NT2/D1 (cell line): ENCODE data around the gene GPHN.

ENCODE experiments used
- DNase-seq: peaks from one replicate; pipeline ENCODE4 v3.0.0-alpha.2; 2011; ENCODE audit warnings: low read depth, low spot score
- H3K27me3 ChIP-seq: 2 replicates; pipeline ENCODE4 v1.6.0; 2011; ENCODE audit warnings: mild to moderate bottlenecking; ENCODE audit not compliant: insufficient read length, insufficient read depth
- H3K36me3 ChIP-seq: 2 replicates; pipeline ENCODE4 v1.6.1; 2011; ENCODE audit warnings: mild to moderate bottlenecking, low read length, mixed read lengths; ENCODE audit not compliant: insufficient read depth, insufficient read length
- H3K4me1 ChIP-seq: 2 replicates; pipeline ENCODE4 v1.5.1; 2011; ENCODE audit not compliant: insufficient read depth, insufficient read length
- H3K4me3 ChIP-seq: 2 replicates; pipeline ENCODE4 v1.5.1; 2011; ENCODE audit warnings: low read depth; ENCODE audit not compliant: insufficient read length
- H3K9ac ChIP-seq: 2 replicates; pipeline ENCODE4 v1.6.0; 2011; ENCODE audit warnings: low read depth; ENCODE audit not compliant: insufficient read length
- H3K9me3 ChIP-seq: 2 replicates; pipeline ENCODE4 v1.5.1; 2011; ENCODE audit warnings: mild to moderate bottlenecking, low read length; ENCODE audit not compliant: insufficient read depth
- SUZ12 ChIP-seq: IDR thresholded peaks from 2 replicates; pipeline ENCODE4 v1.6.1; 2011; ENCODE audit not compliant: insufficient read length, insufficient read depth; ENCODE audit errors: extremely low read depth
- YY1 ChIP-seq: IDR thresholded peaks from 2 replicates; pipeline ENCODE4 v1.6.1; 2011; ENCODE audit not compliant: insufficient read length, insufficient read depth
- ZNF274 ChIP-seq: IDR thresholded peaks from 2 replicates; pipeline ENCODE4 v1.6.1; 2011; ENCODE audit warnings: mild to moderate bottlenecking, low read depth, low read length

The GPHN gene

GRCh38 chr14:66645716-66646115, 137.8 kb downstream of the GPHN start:
- no peaks in the 10 kb centered on the region for H3K27me3 ChIP-seq
- H3K9me3 ChIP-seq = no peaks in the 10 kb centered on the region
- no peak overlapping the region for H3K9ac ChIP-seq
- H3K4me3 ChIP-seq = no peak overlapping the region
- DNase-seq = no peak
- H3K36me3 ChIP-seq = no peaks in the 10 kb centered on the region
- no peaks in the 10 kb centered on the region for H3K4me1 ChIP-seq
- TF ChIP-seq ZNF274 = no peak
- TF ChIP-seq YY1 = no peak
- TF ChIP-seq SUZ12 = no peak

GRCh38 chr14:66649498-66649897, 141.6 kb downstream of the GPHN start:
- no peaks in the 10 kb centered on the region for H3K36me3 ChIP-seq

GRCh38 chr14:66650491-66650911, 142.6 kb downstream of the GPHN start:
- Histone ChIP-seq H3K27me3 (no peaks in the 10 kb centered on the region), H3K9me3 (no peaks in the 10 kb centered on the region), H3K4me3 (no peak overlapping the region), H3K36me3 (no peaks in the 10 kb centered on the region), H3K9ac (no peak overlapping the region), H3K4me1 (no peaks in the 10 kb centered on the region)
- no peak for DNase-seq
- TF ChIP-seq ZNF274 (no peak), SUZ12 (no peak)

More at GRCh38 chr14:66649498-66649897, 141.6 kb downstream of the GPHN start:
- no peak overlapping the region for H3K4me3 ChIP-seq
- DNase-seq = no peak
- no peaks in the 10 kb centered on the region for H3K4me1 ChIP-seq
- H3K9me3 ChIP-seq = no peaks in the 10 kb centered on the region
- TF ChIP-seq SUZ12 = no peak
- TF ChIP-seq YY1 = no peak
- no peak for TF ChIP-seq ZNF274
- no peak overlapping the region for H3K9ac ChIP-seq
- H3K27me3 ChIP-seq = no peaks in the 10 kb centered on the region

GRCh38 chr14:66651536-66652220, 143.7 kb downstream of the GPHN start:
- TF ChIP-seq SUZ12 = no peak
- no peak for TF ChIP-seq YY1
- TF ChIP-seq ZNF274 = no peak
- peaks cover under 1% of the 10 kb centered on the region; the same call in 1 of the 2 replicates for H3K9me3 ChIP-seq
- no peaks in the 10 kb centered on the region for H3K27me3 ChIP-seq
- H3K4me1 ChIP-seq = no peaks in the 10 kb centered on the region
- no peaks in the 10 kb centered on the region for H3K36me3 ChIP-seq
- no peak for DNase-seq
- H3K9ac ChIP-seq = no peak overlapping the region
- H3K4me3 ChIP-seq = no peak overlapping the region

GRCh38 chr14:66652525-66653106, 144.7 kb downstream of the GPHN start:
- peaks cover 10% of the 10 kb centered on the region for H3K9me3 ChIP-seq
- no peaks in the 10 kb centered on the region for H3K27me3 ChIP-seq
- TF ChIP-seq SUZ12 = no peak
- TF ChIP-seq ZNF274 = no peak
- no peak for TF ChIP-seq YY1
- DNase-seq = no peak
- no peak overlapping the region for H3K4me3 ChIP-seq
- H3K4me1 ChIP-seq = no peaks in the 10 kb centered on the region
- H3K9ac ChIP-seq = no peak overlapping the region
- no peaks in the 10 kb centered on the region for H3K36me3 ChIP-seq

GRCh38 chr14:66657780-66658179, 149.8 kb downstream of the GPHN start:
- H3K36me3 ChIP-seq = no peaks in the 10 kb centered on the region
- no peak overlapping the region for H3K9ac ChIP-seq
- H3K9me3 ChIP-seq = peaks cover 17% of the 10 kb centered on the region
- H3K4me3 ChIP-seq = no peak overlapping the region
- no peak for DNase-seq
- no peaks in the 10 kb centered on the region for H3K27me3 ChIP-seq
- H3K4me1 ChIP-seq = no peaks in the 10 kb centered on the region
- TF ChIP-seq YY1 (no peak), ZNF274 (no peak), SUZ12 (no peak)

GRCh38 chr14:66662374-66662773, 154.4 kb downstream of the GPHN start:
- Histone ChIP-seq H3K27me3 (no peaks in the 10 kb centered on the region), H3K4me1 (no peaks in the 10 kb centered on the region), H3K9me3 (peaks cover 10% of the 10 kb centered on the region), H3K4me3 (no peak overlapping the region), H3K9ac (no peak overlapping the region), H3K36me3 (no peaks in the 10 kb centered on the region)
- DNase-seq = no peak
- TF ChIP-seq SUZ12 = no peak
- no peak for TF ChIP-seq ZNF274
- TF ChIP-seq YY1 = no peak
